ENCODE measurements around the gene FOXO3.

DNA sequence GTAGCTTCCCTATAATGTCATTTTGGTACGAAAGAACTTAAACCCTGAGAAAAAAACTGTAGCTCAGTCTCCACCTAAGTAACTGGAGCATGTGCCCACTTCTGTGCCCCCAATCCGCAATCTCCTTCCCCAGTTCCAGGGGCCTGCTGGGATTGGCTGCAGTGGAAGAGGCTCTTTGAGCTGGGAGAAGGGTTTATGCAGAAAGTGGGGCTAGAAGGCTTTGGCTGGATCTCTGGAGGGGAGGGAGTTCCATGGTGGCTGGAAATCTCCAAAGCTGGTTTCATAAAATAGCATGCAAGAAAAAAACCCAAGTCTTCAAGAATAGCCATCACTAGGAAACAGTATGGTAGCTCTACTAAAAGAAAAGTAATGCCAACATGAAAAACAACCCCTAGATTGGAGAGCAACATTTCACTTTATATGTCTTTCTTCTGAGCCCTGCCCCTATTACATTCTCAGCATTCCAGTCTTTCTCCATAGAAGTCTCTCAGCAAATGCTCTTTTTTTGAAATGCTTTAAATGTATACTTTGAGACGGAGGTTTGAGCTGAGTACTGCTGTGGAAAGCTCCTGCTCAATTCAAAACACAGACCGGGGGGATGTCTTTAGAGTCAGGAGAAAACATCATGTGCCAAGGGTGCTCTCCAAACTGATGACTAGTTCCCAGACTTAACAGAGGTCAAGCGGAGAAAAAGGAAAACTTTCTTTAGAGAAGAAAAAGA is 36.0 kb upstream of the FOXO3 start:
- TF ChIP-seq POLR2AphosphoS5 (IDR thresholded peaks at IDR 0.05; ENCODE audit: borderline replicate concordance, low read depth, low read length), result no peak
- TF ChIP-seq FOXP2 (optimal IDR thresholded peaks at IDR 0.05; ENCODE audit: control extremely low read depth, extremely low read length, insufficient read depth), result no peak
- no peak for TF ChIP-seq EZH2 (IDR thresholded peaks at IDR 0.05)
